Urinary bladder (tissue), 4 donors: ENCODE measurements around the gene MAP3K14. TPM values are rescaled to one million over a fixed set of nuclear protein-coding genes. Genes with fewer than 3 reads are reported as not detected.

Experiments
- DNase-seq: peaks from one replicate; pipeline ENCODE4 v3.0.0-alpha.2; 2015; ENCODE audit errors: extremely low spot score
- H3K27ac ChIP-seq: one replicate; pipeline ENCODE4 v1.5.1; 2013; ENCODE audit warnings: low read depth, mild to moderate bottlenecking, moderate library complexity
- H3K36me3 ChIP-seq: one replicate; pipeline ENCODE4 v1.6.1; 2013; ENCODE audit warnings: mild to moderate bottlenecking, moderate library complexity; ENCODE audit not compliant: insufficient read depth
- H3K4me1 ChIP-seq: one replicate; pipeline ENCODE4 v1.6.1; 2013; ENCODE audit warnings: mild to moderate bottlenecking, moderate library complexity; ENCODE audit not compliant: insufficient read depth
- H3K4me3 ChIP-seq: one replicate; pipeline ENCODE4 v1.5.1; 2013; ENCODE audit warnings: low read depth, low read length
- WGBS: extraction: QIAGEN DNeasy Blood & Tissue Kit; methylation state at CpG from one replicate; pipeline ENCODE4 v1.1.7; 2013; 5-methylcytosine and 5-hydroxymethylcytosine counted together
- polyA plus RNA-seq: library from polyadenylated mRNA; stranded (reverse); fragments of 200-250 nt; gene quantifications from one replicate; pipeline ENCODE4 v1.2.3, GENCODE V29; 2013
- total RNA-seq: library from RNA; depleted of rRNA; stranded (reverse); fragments of >200 nt; gene quantifications from one replicate; pipeline ENCODE4 v1.2.3, GENCODE V29; 2014
- donor health status: healthy with polysubstance abuse.
- donor health status: healthy.

Gene MAP3K14
- total and polyA plus RNA-seq, 2 donors: 2.9 to 15.6 TPM

- Histone ChIP-seq H3K4me3 (no peak overlapping the region), H3K4me1 (peaks cover 7% of the 10 kb centered on the region), H3K36me3 (no peaks in the 10 kb centered on the region), H3K27ac (no peak overlapping the region)
- WGBS: 31% methylated on average over 10 of the region's 10 CpGs
- no peak for DNase-seq
Observed at GRCh38 chr17:45293413-45294211, 23.2 kb downstream of the MAP3K14 start.

GRCh38 chr17:45292696-45293412 is 24.0 kb downstream of the MAP3K14 start:
- peaks cover 7% of the 10 kb centered on the region for H3K4me1 ChIP-seq
- H3K4me3 ChIP-seq: no peak overlapping the region
- WGBS: 69% methylated on average over 12 of the region's 12 CpGs
- no peak for DNase-seq
- H3K27ac ChIP-seq: no peak overlapping the region
- H3K36me3 ChIP-seq: no peaks in the 10 kb centered on the region

- Histone ChIP-seq H3K36me3 (no peaks in the 10 kb centered on the region), H3K27ac (no peak overlapping the region), H3K4me1 (peaks cover 4% of the 10 kb centered on the region), H3K4me3 (no peak overlapping the region)
- 52% methylated on average over 5 of the region's 5 CpGs for WGBS
- no peak for DNase-seq
Observed at GRCh38 chr17:45291171-45291805, 25.5 kb downstream of the MAP3K14 start.

- H3K27ac ChIP-seq: no peak overlapping the region
- H3K36me3 ChIP-seq: no peaks in the 10 kb centered on the region
- no peak overlapping the region for H3K4me3 ChIP-seq
- DNase-seq: no peak
- peaks cover 4% of the 10 kb centered on the region for H3K4me1 ChIP-seq
- WGBS: 92% methylated on average over 11 of the region's 11 CpGs
Observed at GRCh38 chr17:45290269-45290765, 26.5 kb downstream of the MAP3K14 start.

GRCh38 chr17:45289301-45290268 is 27.2 kb downstream of the MAP3K14 start:
- no peak overlapping the region for H3K4me3 ChIP-seq
- no peak overlapping the region for H3K27ac ChIP-seq
- no peak for DNase-seq
- peaks cover 4% of the 10 kb centered on the region for H3K4me1 ChIP-seq
- 78% methylated on average over 15 of the region's 15 CpGs for WGBS
- H3K36me3 ChIP-seq: no peaks in the 10 kb centered on the region

GRCh38 chr17:45288825-45289224 is 28.0 kb downstream of the MAP3K14 start:
- H3K36me3 ChIP-seq: no peaks in the 10 kb centered on the region
- no peak overlapping the region for H3K27ac ChIP-seq
- H3K4me3 ChIP-seq: no peak overlapping the region
- DNase-seq: no peak
- peaks cover 4% of the 10 kb centered on the region for H3K4me1 ChIP-seq
- WGBS: 66% methylated on average over 10 of the region's 10 CpGs

GRCh38 chr17:45287526-45288500 is 29.0 kb downstream of the MAP3K14 start:
- Histone ChIP-seq H3K36me3 (no peaks in the 10 kb centered on the region), H3K4me1 (peaks cover 2% of the 10 kb centered on the region), H3K4me3 (no peak overlapping the region), H3K27ac (no peak overlapping the region)
- 62% methylated on average over 10 of the region's 10 CpGs for WGBS
- no peak for DNase-seq

- no peaks in the 10 kb centered on the region for H3K4me1 ChIP-seq
- no peak overlapping the region for H3K4me3 ChIP-seq
- no peak for DNase-seq
- WGBS: 92% methylated on average over 5 of the region's 5 CpGs
- H3K27ac ChIP-seq: no peak overlapping the region
- no peaks in the 10 kb centered on the region for H3K36me3 ChIP-seq
Observed at GRCh38 chr17:45286286-45286685, 30.5 kb downstream of the MAP3K14 start.

GRCh38 chr17:45284176-45285140 is 32.4 kb downstream of the MAP3K14 start:
- no peak for DNase-seq
- H3K4me1 ChIP-seq: no peaks in the 10 kb centered on the region
- 83% methylated on average over 21 of the region's 21 CpGs for WGBS
- H3K36me3 ChIP-seq: no peaks in the 10 kb centered on the region
- no peak overlapping the region for H3K27ac ChIP-seq
- no peak overlapping the region for H3K4me3 ChIP-seq

GRCh38 chr17:45283711-45284110 is 33.1 kb downstream of the MAP3K14 start:
- WGBS: 84% methylated on average over 10 of the region's 10 CpGs
- no peak overlapping the region for H3K27ac ChIP-seq
- H3K36me3 ChIP-seq: no peaks in the 10 kb centered on the region

More at GRCh38 chr17:45283711-45284110, 33.1 kb downstream of the MAP3K14 start:
- DNase-seq: no peak
- Histone ChIP-seq H3K4me3 (no peak overlapping the region), H3K4me1 (no peaks in the 10 kb centered on the region)
